Superior temporal gyrus (tissue), 1 donor: ENCODE results near the gene SEMA6C.
"Not testable (repeated sequence)": the region's sequence is repeated elsewhere in the genome, so short reads cannot be mapped to it uniquely, and the experiment has no call there.

Source experiments
- DNase-seq: peaks from one replicate; pipeline ENCODE4 v3.0.0-alpha.2; 2016; ENCODE audit errors: extremely low spot score

The SEMA6C gene

GRCh38 chr1:151146412-151147131 lies at the start of gene SEMA6C:
SEMA6C (minus strand) TSS chr1:151146631; CDS start chr1:151142621, 4,010 bp downstream.
- DNase-seq, result peak; percentile 95

DNA sequence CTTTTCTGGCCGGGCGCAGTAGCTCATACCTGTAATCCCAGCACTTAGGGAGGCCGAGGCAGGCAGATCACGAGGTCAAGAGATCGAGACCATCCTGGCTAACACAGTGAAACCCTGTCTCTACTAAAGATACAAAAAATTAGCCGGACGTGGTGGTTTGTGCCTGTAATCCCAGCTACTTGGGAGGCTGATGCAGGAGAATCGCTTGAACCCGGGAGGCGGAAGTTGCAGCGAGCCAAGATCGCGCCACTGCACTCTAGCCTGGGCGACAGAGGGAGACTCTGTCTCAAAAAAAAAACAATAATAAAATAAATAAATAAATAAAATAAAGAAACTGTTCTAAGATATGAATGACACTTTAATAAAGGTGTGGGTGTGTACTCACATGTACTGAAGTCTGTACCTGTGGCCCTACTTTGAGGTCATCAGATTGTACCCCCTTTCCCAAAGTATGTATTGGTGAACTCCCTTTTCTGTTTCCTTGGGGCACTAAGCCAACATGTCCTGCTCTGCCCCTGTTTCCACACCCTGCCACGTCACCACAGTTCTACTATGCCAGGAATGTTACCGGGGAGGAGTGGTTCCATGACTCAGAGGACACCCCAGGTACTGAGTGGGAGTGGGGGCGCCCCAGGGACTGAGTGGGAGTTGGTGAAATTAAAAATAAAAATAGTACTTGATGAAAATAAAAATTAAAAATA lies 48.6 kb upstream of the SEMA6C start:
- not testable (repeated sequence) for DNase-seq

DNA sequence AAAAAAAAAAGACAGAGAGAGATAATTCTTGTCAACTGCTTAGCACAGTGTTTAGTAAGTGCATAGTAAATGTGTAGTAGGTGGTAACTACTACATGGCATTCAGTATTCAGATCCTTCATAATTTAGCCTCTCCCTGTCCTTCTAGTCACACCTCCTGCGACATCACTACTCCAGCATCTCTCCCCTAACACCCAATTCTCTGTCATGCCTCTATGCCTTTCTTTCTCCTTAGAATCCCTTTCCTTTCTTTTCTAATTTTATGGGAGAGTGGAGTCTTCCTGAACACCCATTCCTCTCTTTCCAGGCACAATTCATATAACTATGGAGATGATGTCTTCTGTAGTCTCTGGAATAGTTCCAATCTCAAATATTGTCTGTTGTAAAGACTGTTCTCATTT lies 47.4 kb upstream of the SEMA6C start:
- no peak for DNase-seq

DNA sequence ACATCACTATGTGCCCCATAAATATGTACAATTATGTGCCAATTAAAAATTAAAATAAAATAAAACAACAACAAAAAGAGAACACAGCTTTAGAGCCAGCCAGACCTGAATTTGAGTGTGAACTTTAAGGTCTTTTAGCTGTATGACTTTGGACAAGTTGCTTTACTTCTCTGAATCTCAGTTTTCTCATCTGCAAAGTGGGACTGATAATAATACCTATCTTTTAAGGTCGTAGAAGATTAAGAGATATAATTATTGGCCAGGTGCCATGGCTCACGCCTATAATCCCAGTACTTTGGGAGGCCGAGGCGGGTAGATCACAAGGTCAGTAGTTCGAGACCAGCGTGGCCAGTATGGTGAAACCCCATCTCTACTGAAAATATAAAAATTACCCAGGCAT lies 46.9 kb upstream of the SEMA6C start:
- no peak for DNase-seq

DNA sequence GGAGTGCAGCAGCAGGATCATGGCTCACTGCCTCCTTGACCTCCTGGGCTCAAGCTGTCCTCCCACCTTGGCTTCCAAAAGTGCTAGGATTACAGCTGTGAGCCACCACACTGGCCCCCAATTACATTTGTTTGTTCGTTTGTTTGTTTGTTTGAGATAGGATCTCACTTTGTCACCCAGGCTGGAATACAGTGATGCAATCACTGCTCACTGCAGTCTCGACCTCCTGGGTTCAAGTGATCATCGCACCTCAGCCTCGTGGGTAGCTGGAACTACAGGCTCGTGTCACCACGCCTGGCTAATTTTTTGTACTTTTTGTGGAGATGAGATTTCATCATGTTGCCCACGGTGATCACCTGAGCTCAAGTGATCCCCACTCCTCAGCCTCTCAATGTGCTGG lies 45.6 kb upstream of the SEMA6C start:
- no peak for DNase-seq

DNA sequence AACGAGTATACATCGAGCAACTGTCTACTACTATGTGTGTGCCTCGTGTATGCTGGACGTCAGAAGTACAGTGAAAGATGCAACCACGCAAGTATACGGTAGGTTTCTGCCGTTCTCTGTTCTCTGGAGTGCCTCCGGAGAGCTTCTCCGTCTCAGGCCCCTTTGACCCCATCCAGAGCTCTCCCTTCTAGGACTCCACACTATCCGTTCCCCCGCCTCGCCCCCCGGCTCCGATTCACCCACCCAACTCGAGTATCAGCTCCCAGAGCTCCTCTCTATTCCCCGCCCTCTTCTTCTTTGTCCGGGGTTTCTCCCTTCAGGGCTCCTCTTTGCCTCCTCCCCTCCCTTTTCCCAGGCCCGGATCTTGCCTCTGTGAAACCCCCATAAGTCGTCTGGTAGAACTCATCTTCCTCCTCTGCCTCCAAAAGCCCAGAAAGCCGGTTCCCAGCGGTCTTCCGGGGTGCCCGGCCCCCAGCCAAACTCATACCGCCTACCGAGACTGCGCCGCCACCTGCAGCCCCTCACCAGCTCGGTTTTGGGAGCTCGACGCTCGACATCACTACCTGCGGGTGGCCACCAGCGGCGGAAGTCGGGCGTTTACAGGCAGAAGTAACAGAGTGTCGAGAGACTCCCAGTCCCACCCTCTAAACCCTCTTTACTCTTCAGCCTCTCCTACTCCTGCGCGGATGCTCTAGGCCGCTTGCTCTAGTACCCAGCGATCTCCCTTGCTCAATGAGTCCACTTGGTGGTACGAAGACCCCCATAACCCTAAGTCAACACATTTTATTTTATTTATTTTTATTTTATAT lies 43.4 kb upstream of the SEMA6C start, which contains the start of gene VPS72:
VPS72 (minus strand) TSS at position 561 of the 809 bp plus-strand sequence; CDS start at position 485, 76 bp downstream.
- peak; percentile 91 for DNase-seq

DNA sequence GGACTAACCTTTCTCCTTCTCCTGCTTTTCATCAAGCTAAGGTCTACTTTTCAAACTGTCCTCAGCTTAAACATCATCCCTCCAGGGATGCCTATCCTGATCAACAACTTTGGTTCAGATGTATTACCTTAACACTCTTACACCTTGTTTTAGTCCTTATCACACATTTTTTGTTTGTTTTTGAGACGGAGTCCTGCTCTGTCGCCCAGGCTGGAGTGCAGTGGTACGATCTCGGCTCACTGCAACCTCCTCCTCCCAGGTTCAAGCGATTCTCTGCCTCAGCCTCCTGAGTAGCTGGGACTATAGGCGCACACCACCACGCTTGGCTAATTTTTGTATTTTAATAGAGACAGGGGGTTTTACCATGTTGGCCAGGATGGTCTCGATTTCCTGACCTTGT lies 42.2 kb upstream of the SEMA6C start:
- DNase-seq, result not testable (repeated sequence)

- DNase-seq, result no peak
These were observed 40.8 kb upstream of the SEMA6C start for GRCh38 chr1:151187205-151187604.

- DNase-seq, result no peak
These were observed 37.8 kb upstream of the SEMA6C start for GRCh38 chr1:151184211-151184610.

GRCh38 chr1:151176514-151177045 lies 30.1 kb upstream of the SEMA6C start:
- no peak for DNase-seq

DNA sequence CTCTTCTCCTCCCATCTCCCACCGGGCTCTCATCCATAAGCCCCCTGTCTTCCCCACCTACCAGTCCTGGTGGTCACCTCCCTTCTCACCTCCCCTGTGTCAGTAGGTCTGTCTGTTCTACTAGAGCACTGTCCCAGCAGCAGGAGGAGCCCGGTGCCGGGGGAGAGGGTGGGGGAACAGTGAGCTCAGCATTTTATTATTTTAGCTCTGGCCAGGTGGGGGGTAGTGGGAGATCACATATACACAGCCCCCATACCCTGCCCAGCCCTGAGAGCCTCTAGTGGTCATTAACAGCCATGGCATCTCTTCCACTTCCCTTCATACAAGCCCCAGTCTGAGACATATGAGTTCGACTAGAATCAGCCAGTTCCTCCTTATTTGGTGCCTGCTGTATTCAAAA lies 29.4 kb upstream of the SEMA6C start, which contains the start of gene TMOD4:
TMOD4 (minus strand) TSS at position 119 of the 400 bp plus-strand sequence. CDS start 1,106 bp downstream, outside the sequence.
- no peak for DNase-seq

GRCh38 chr1:151175041-151175741 lies 28.8 kb upstream of the SEMA6C start:
- peak; percentile 89 for DNase-seq

DNA sequence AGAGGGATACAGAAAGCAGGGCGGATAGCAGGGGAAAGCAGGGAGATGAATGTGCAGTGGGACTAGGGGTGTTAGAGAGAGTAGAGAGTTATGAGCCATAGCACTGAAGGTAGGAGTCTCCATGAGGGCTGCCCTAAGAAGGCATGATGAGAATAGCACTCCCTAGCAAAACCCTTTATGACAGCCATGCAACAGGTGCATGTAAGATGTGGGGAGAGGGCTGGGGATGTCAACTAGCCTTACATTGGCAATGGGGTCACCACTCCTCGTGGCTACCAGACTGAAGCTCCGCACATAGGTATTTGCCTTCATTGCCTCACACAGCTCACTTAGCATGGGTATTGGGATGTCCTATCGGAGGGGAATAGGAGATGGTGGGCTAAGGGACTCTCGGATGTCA lies 24.8 kb upstream of the SEMA6C start:
- no peak for DNase-seq

- DNase-seq, result no peak
These were observed 20.7 kb upstream of the SEMA6C start for GRCh38 chr1:151167116-151167515.

- DNase-seq, result no peak
These were observed 20.1 kb upstream of the SEMA6C start for GRCh38 chr1:151166505-151166956.

GRCh38 chr1:151165738-151166504 lies 19.5 kb upstream of the SEMA6C start, which contains the start of the genes LYSMD1 and SCNM1:
LYSMD1 (minus strand) TSS chr1:151165902; CDS start chr1:151165258, 644 bp downstream.
SCNM1 (plus strand) TSS chr1:151166144; CDS start chr1:151166153, 9 bp downstream.
- peak; percentile 100 for DNase-seq

- peak; percentile 63 for DNase-seq
These were observed 18.9 kb upstream of the SEMA6C start for GRCh38 chr1:151165281-151165737.

- DNase-seq, result no peak
These were observed 18.4 kb upstream of the SEMA6C start for GRCh38 chr1:151164732-151165280.

DNA sequence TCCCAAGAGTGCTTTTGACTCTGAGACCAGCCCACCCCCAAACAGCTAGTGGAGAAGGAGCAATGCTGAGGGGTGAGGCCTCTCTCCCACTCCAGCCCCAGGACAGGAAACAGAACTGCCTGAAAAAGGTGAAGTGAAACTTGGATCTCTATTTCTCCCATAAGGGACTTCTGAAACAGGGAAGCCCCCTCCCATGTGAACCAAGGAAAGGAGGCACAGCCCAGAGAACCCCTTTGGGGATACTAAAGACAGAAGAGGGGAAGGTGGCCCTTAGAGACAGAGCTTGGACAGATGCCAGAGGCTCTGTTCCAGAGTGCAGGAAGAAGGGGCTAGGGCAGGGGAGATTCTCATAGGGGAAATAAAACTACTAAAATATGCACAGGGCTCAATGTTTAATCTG lies 12.9 kb upstream of the SEMA6C start:
- DNase-seq, result no peak
